Mammary epithelial cell (primary cell): ENCODE data around the gene KLHDC7B.

ENCODE experiments used
- CTCF ChIP-seq, 2 donors: IDR thresholded peaks in 1 of 2; conservative IDR thresholded peaks in 1 of 2; 2 replicates each; pipeline ENCODE4 v1.5.1; 2011 to 2012; ENCODE audit warnings: inconsistent platforms in 2 of 2, low read length in 2 of 2, mild to moderate bottlenecking in 2 of 2, control low read depth in 1 of 2, low read depth in 1 of 2; ENCODE audit not compliant: insufficient read depth in 1 of 2; ENCODE audit errors: extremely low read depth in 1 of 2
- EZH2 ChIP-seq: IDR thresholded peaks from 2 replicates; pipeline ENCODE4 v1.6.1; 2012; ENCODE audit warnings: low read length, inconsistent platforms, borderline replicate concordance

- no peak for TF ChIP-seq CTCF (conservative IDR thresholded peaks at IDR 0.05 in 1 of 2, IDR thresholded peaks at IDR 0.05 in 1 of 2; ENCODE audit: extremely low read depth in 1 of 2, insufficient read depth in 1 of 2, low read depth in 1 of 2, low read length in 2 of 2)
- TF ChIP-seq EZH2: no peak
These were observed 40.7 kb downstream of the KLHDC7B start for GRCh38 chr22:50586416-50586815.
